GM18519 (cell line): ENCODE measurements around the gene ALAS2.
"Not testable (repeated sequence)": the region's sequence is repeated elsewhere in the genome, so short reads cannot be mapped to it uniquely, and the experiment has no call there.

Experiments used
- ATAC-seq: cut with Tn5 transposase; IDR thresholded peaks from one replicate; pipeline ENCODE4 v1.9.1; 2021; ENCODE audit warnings: mild to moderate bottlenecking, moderate library complexity; ENCODE audit not compliant: unreplicated experiment, low FRiP score

ALAS2 gene

DNA sequence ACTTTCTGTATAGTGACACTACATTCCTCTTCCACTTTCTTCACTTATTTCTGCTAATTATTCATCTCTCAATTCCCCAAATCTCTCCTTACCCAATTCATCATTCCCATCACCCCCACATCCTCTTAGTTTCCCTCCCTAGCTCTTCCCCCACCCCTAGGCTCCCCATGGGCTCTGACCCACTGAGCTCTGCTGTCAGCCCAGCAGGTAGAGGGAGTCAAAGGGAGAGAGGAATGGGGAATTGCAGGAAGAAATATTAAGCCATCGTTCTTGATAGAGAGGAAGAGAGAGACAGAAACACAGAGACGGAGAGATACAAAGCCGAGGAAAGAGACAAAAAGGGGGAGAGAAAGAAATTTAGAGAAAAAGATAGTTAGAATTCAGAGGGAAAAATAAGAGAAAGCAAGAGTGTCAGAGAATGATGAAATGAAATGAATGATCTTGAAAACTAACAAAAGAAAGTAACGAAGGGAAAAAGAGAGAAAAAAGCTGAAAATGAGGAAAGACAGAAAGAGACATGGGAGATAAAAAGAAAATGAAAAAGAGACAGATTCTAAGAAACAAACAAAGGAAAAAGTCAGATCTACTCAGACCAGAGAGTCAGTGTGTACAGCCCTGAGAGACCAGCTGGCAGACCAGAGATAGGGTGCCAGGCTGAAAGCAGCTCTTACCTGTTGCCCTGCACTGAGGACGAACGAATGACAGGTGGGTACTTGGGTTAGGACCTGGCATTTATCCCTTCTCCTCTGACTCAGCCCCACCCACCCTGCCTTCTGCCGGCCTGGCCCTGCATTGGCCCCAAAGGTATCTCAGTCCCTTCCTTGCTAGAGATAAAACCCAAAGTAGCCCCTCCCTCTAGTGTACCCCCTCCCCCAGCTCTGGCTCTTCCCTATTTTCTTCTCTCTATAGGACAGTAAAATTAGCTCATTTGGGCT lies at the start of gene ALAS2:
TSS of gene ALAS2 (minus strand) at position 707 of the 935 bp plus-strand sequence. CDS start 4,977 bp downstream, outside the sequence.
- no peak for ATAC-seq

DNA sequence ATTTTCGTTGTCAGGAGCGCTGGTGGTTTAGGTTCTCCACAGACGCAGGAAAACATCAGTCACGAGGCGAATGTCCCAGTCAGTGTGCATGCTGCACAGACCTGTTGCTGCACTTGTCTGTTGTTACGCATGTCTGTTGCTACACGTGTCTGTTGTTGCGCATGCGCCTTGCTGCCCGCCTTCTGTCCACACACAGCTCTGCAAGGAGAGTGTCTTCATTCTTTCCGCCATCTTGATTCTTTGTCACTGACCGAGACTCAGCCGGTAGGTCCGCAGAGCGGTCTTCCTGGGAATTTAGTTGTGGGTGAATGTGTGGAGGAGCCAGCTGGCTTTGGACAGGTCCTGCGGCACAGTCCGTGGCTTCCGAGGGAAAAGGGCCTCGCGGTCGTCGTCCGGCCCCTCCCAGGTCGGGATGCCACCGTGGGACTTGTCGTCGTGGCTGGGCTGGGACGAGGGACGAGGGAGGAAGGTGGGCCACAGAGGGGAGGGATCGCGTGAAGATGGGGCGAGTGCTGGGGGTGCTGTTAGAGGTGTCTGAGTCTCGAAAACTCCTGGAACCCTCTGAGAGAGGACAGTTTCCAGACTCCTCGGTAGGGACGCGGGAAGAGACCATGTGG lies 44.2 kb upstream of the ALAS2 start, which contains the start of gene PAGE2B:
TSS of gene PAGE2B (plus strand) at position 180 of the 617 bp plus-strand sequence. CDS start 1,012 bp downstream, outside the sequence.
- no peak for ATAC-seq

DNA sequence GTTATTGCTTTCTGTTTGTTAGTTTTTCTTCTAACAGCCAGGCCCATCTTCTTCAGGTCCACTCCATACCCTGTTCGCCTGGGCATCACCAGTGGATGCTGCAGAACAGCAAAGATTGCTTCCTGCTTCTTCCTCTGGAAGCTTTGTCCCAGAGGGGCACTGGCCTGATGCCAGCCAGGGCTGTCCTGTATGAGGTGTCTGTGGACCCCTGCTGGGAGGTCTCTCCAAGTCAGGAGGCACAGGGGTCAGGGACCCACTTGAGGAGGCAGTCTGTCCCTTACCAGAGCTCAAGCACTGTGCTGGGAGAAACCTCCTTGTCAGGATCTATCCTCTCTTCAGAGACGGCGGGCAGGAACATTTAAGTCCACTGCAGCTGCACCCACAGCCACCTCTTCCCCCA lies 41.5 kb upstream of the ALAS2 start:
- ATAC-seq = no peak

DNA sequence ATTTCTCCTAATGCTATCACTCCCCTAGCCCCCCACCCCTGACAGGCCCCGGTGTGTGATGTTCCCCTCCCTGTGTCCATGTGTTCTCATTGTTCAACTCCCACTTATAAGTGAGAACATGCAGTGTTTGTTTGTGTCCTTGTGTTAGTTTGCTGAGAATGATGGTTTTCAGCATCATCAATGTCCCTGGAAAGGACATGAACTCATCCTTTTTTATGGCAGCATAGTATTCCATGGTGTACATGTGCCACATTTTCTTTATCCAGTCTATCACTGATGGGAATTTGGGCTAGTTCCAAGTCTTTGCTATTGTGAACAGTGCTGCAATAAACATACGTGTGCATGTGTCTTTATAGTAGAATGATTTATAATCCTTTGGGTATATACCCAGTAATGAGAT lies 36.4 kb upstream of the ALAS2 start:
- not testable (repeated sequence) for ATAC-seq

GRCh38 chrX:55057675-55058249 lies 27.0 kb upstream of the ALAS2 start:
- no peak for ATAC-seq

DNA sequence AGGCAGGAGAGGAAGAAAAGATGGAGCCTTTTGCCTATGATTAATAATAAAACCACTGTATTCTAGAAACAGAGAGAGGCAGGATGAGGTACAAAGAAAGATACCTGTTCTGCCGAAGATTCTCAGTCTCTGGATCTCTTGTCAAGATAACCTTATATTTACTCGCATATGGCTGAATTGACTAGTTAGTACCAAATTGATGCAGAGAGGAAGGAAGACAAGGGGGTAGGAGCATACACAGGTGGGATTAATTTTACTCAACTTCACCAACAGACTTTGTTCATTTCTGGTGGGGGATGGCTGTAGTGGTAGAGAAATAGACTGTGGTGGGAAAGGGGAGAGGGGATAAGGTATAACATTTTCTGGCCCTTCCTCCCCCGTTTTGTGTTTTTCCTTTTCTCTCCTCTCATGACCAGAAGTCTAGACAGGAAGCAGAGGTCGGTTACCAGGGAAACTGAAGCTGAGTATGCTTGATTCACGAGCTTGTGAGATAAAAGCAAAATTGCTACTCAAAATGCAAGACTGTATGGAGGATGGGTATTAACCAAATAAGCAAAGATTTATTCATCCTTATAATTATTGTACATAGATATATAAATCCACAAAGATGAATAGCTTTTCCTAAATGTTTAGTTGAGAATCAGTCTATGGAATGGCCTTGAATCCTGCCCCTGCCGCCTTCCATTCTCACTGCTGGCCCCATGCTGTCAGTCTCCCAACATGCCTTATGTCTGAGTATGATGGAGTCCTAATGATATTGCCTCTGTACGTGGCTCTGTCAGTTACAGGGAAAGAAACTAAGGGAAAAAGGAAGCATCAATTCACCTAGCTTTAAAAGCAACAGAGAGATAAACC lies 26.3 kb upstream of the ALAS2 start:
- ATAC-seq = no peak

- not testable (repeated sequence) for ATAC-seq
Observed at GRCh38 chrX:55050599-55050998, 19.8 kb upstream of the ALAS2 start.

DNA sequence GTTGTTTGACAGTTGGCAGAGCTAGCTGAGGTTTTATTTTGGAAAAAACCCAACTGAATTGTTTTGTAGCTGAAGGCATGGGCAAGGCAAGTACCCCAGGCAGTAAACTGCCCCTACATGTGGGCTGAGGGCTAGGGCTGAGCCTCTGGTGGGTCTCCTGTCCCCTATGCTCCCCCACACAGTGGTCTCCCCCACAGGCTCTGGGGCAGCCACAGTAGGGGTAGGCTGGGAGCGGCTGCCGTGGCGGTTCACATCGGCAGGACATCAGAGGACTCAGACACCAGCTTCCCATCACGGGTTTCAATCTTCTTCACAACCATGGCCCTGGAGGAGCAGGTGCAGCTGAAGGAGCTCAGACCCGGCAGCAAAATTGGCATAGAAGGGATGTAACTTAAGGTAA lies 10.7 kb upstream of the ALAS2 start:
- no peak for ATAC-seq

- ATAC-seq = no peak
Observed at GRCh38 chrX:55039471-55039870, 8.7 kb upstream of the ALAS2 start.

DNA sequence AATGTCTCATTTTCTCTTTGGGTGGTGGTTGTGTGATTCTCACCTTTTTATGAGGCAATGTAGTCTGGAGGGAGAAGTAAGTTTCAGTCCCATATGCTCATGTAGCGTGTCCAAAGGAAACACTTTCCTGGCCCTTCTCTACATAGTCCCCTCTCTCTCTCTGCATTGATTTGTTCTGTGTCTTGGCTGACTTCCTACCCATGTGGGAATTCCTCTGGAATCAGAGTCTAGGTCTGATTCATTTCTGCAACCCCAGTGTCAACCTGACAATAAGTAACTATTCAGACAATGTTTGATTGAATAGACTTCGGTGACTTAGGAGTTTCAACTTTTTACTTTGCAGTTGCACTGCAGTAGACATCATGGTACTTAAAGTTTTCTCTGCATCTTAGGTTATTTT lies 2.7 kb upstream of the ALAS2 start:
- ATAC-seq = no peak

DNA sequence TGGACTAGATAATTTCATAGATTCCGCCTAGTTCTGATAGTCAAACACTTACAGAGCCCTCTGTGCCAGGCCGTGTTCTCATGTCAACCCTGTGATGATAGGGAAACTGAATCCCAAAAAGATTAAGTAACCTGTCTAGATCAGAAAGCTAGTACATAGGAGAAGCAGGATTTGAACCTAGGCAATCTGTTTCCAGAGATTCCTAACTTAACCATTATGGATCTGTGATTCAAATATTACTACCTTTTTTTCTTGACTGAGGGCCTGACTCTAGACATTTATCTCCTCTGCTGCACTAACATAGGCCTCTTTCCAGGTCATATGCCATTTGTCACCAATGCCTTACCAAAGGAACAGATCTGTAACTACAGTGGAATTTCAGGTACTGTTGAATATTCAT lies 1.5 kb downstream of the ALAS2 start:
- no peak for ATAC-seq

GRCh38 chrX:55028611-55029010 lies 2.2 kb downstream of the ALAS2 start:
- no peak for ATAC-seq

- no peak for ATAC-seq
Observed at GRCh38 chrX:55028040-55028439, 2.7 kb downstream of the ALAS2 start.

DNA sequence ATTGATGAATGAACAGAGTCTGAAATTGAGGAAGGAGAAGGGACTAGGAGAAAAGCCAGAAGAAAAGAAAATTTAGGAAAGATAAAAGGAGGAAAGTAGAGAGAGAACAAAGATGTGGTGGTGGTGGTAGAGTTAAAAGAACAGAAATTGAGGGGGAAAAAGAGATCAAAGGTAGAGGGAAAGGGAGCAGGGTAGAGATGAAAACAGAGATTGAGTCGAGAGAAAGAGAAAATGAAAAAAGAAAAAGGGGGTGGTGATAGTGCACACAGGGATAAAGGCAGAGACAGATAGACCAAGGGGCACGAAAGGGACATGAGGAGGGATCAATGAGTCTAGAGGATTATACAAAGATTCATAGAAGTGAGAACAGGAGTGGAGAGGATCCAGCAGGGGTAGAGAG lies 3.9 kb downstream of the ALAS2 start:
- no peak for ATAC-seq

- no peak for ATAC-seq
Observed at GRCh38 chrX:55026143-55026542, 4.6 kb downstream of the ALAS2 start.

DNA sequence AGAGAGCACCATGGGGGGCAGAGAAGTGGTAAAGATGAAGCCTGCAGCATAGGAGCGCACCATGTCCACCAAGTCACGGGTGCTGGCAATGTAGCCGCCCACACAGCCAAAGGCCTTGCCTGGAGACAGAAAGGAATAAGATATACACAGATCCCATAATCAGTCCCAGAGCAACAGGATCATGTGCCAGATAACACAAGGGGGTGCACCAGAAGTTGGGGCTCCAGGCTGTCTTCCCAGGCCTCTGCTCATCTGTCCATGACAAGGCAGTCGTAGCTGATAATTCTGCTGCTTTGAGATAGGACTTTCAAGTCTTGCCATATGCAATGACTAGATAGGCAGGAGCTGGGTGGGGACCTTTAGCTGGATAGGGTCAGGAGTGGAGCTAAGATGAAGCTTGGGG lies 15.9 kb downstream of the ALAS2 start:
- ATAC-seq = no peak

GRCh38 chrX:55011294-55011693 lies 19.5 kb downstream of the ALAS2 start:
- ATAC-seq = no peak

- ATAC-seq = no peak
Observed at GRCh38 chrX:55008571-55009358, 22.0 kb downstream of the ALAS2 start.

DNA sequence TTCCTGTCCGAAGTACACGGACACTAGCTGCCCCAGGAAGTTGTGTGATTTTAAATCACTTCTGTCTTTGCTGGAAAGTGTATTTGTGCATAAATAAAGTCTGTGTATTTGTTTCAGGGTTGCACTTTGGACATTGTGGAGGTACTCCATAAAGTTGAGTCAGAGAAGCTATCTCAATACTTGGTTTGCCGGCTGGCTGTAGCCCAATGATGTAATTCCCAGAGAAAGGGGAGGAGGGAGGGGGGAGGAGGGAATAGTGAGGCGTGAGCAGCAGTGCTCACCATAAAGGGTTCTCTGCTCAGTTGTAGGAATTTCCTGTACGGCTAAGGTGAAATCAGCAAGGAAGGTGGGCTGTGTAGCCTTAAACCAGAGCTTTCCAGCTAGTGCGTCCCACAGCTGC lies 23.1 kb downstream of the ALAS2 start:
- no peak for ATAC-seq
